Esophagus squamous epithelium (tissue), 5 donors: Measurements from ENCODE around the gene TNNT3. TPM values are rescaled to one million over a fixed set of nuclear protein-coding genes. Genes with fewer than 3 reads are reported as not detected.

Experiments used
- DNase-seq: peaks from one replicate; lab custom pipeline; 2025; lab: John Stamatoyannopoulos, UW
- H3K27ac ChIP-seq, 4 donors: fragments of 200-600 bp; sonication (generic); one replicate each; pipeline ENCODE4 v1.5.1; 2016 to 2019; ENCODE audit warnings: mild to moderate bottlenecking in 1 of 4
- H3K27me3 ChIP-seq, 4 donors: fragments of 200-600 bp; sonication (generic); 1 replicate in 3 of 4; 2 replicates in 1 of 4; pipeline versions ENCODE4 v1.5.1 to v1.6.0; 2017 to 2021; ENCODE audit warnings: antibody characterized with exemption in 1 of 4
- H3K36me3 ChIP-seq, 3 donors: fragments of 200-600 bp; sonication (generic); one replicate each; pipeline ENCODE4 v1.5.1; 2016 to 2019
- H3K4me1 ChIP-seq, 3 donors: fragments of 200-600 bp; sonication (generic); one replicate each; pipeline ENCODE4 v1.5.1; 2017 to 2019
- H3K4me3 ChIP-seq, 4 donors: fragments of 200-600 bp; sonication (generic); 1 replicate in 3 of 4; 2 replicates in 1 of 4; pipeline ENCODE4 v1.5.1; 2016 to 2019; ENCODE audit warnings: mild to moderate bottlenecking in 2 of 4, moderate library complexity in 1 of 4
- H3K9me3 ChIP-seq, 3 donors: fragments of 200-600 bp; sonication (generic); one replicate each; pipeline ENCODE4 v1.5.1; 2016 to 2019
- CTCF ChIP-seq, 6 experiments: fragments of 450-650 bp in 4 of 6; fragments of 200-600 bp in 2 of 6; sonication (generic) in 2 of 6; IDR thresholded peaks; one replicate each; pipeline ENCODE4 v1.5.1; 2016 to 2019; ENCODE audit warnings: antibody characterized with exemption in 6 of 6, mild to moderate bottlenecking in 4 of 6, moderate library complexity in 4 of 6
- POLR2A ChIP-seq, 4 donors: fragments of 450-650 bp; IDR thresholded peaks; one replicate each; pipeline ENCODE4 v1.6.1; 2017; ENCODE audit warnings: antibody characterized with exemption in 4 of 4, mild to moderate bottlenecking in 4 of 4, moderate library complexity in 3 of 4
- WGBS, 2 donors: methylation state at CpG; one replicate each; pipeline ENCODE4 v1.1.5; 2018; 5-methylcytosine and 5-hydroxymethylcytosine counted together
- intact Hi-C: fragments of 100-400 bp; cut with DNase I; formaldehyde crosslinking; loops from one replicate; pipeline ENCODE4 v1.15.0; 2022
- total RNA-seq, 4 donors: library from RNA; depleted of rRNA; stranded (reverse); fragments of >200 nt; gene quantifications; one replicate each; pipeline ENCODE4 v1.1.0, GENCODE V29; 2016
- donor health status: DM: yes; HTN: yes; CAD: no.

TNNT3 gene
- total RNA-seq, 4 donors from 2014 or later, result 0.76 to 3.1 (median 1.6) TPM; not detected in 1

- 67 to 71% methylated on average over 3 to 12 of the region's 33 CpGs for WGBS, 2 donors
- H3K27me3 ChIP-seq, result peaks cover 0 to 27% (median 0%) of the 10 kb centered on the region in 4 donors
- intact Hi-C loops, result no loop called here
- no peaks in the 10 kb centered on the region for H3K36me3 ChIP-seq
- no peak overlapping the region for H3K27ac ChIP-seq
- no peak overlapping the region for H3K4me3 ChIP-seq
- TF ChIP-seq CTCF (IDR thresholded peaks at IDR 0.05), result no peak
- TF ChIP-seq POLR2A (IDR thresholded peaks at IDR 0.05), result no peak
- no peak for DNase-seq
- no peaks in the 10 kb centered on the region for H3K9me3 ChIP-seq
- peaks cover 0 to 26% (median 0%) of the 10 kb centered on the region in 3 donors for H3K4me1 ChIP-seq
Observed at GRCh38 chr11:1935156-1936071, 15.9 kb downstream of the TNNT3 start.

- WGBS, 2 donors, result 87% methylated on average over 9 of the region's 34 CpGs; no CpG with 5 or more reads in 1 of the 2 donors
- DNase-seq, result no peak
Observed at GRCh38 chr11:1936072-1936780, 16.7 kb downstream of the TNNT3 start.

GRCh38 chr11:1936781-1937615 is 17.5 kb downstream of the TNNT3 start:
- H3K27me3 ChIP-seq, result peaks cover 0 to 27% (median 0%) of the 10 kb centered on the region in 4 donors
- no peaks in the 10 kb centered on the region for H3K9me3 ChIP-seq
- WGBS, 2 donors, result 58 to 95% methylated on average over 3 to 4 of the region's 34 CpGs
- H3K27ac ChIP-seq, result no peak overlapping the region
- H3K4me1 ChIP-seq, result peaks cover 0 to 11% (median 0%) of the 10 kb centered on the region in 3 donors
- DNase-seq, result no peak
- no peak overlapping the region for H3K4me3 ChIP-seq
- intact Hi-C loops, result no loop called here
- TF ChIP-seq CTCF (IDR thresholded peaks at IDR 0.05), result no peak
- no peak for TF ChIP-seq POLR2A (IDR thresholded peaks at IDR 0.05)
- H3K36me3 ChIP-seq, result no peaks in the 10 kb centered on the region

More at GRCh38 chr11:1936072-1936780, 16.7 kb downstream of the TNNT3 start:
- Histone ChIP-seq H3K36me3 (no peaks in the 10 kb centered on the region), H3K27ac (no peak overlapping the region), H3K4me1 (peaks cover 0 to 18% (median 0%) of the 10 kb centered on the region in 3 donors), H3K9me3 (no peaks in the 10 kb centered on the region), H3K4me3 (no peak overlapping the region), H3K27me3 (peaks cover 0 to 27% (median 0%) of the 10 kb centered on the region in 4 donors)
- intact Hi-C loops, result no loop called here
- TF ChIP-seq POLR2A (IDR thresholded peaks at IDR 0.05) (no peak), CTCF (IDR thresholded peaks at IDR 0.05) (no peak)

- Histone ChIP-seq H3K27me3 (peaks cover 0 to 27% (median 0%) of the 10 kb centered on the region in 4 donors), H3K9me3 (no peaks in the 10 kb centered on the region), H3K36me3 (no peaks in the 10 kb centered on the region), H3K27ac (no peak overlapping the region), H3K4me1 (peaks cover 0 to 18% (median 0%) of the 10 kb centered on the region in 3 donors), H3K4me3 (no peak overlapping the region)
- WGBS, 2 donors, result 83 to 93% methylated on average over 3 to 23 of the region's 35 CpGs
- intact Hi-C loops, result no loop called here
- no peak for DNase-seq
- TF ChIP-seq CTCF (IDR thresholded peaks at IDR 0.05) (no peak), POLR2A (IDR thresholded peaks at IDR 0.05) (no peak)
Observed at GRCh38 chr11:1937616-1938342, 18.3 kb downstream of the TNNT3 start.
